Measurements from ENCODE around the gene MEGF10. TPM values are rescaled to one million over a fixed set of nuclear protein-coding genes. Genes with fewer than 3 reads are reported as not detected.

The MEGF10 gene
- total and polyA plus RNA-seq, 2 of the 8 experiments (the other 6 are each of a cell fraction or from before 2014, with no cell fraction given), result 38.2 to 53.1 TPM

GRCh38 chr5:127275641-127276193, 14.9 kb upstream of the MEGF10 start (continued):
- no peak for TF ChIP-seq SIRT6 (IDR thresholded peaks at IDR 0.05; ENCODE audit: low read length)
- TF ChIP-seq CHD1 (IDR thresholded peaks at IDR 0.05; ENCODE audit: low read depth, low read length), result no peak
- no peak for TF ChIP-seq POLR2A (IDR thresholded peaks at IDR 0.05; ENCODE audit: control extremely low read depth in 1 of 2, low read depth in 2 of 2, low read length in 2 of 2)

Data from H1 (cell line).